T-helper 1 cell (primary cell): ENCODE data around the gene EFNA3.
A peak's percentile ranks its signal among the peaks of the same experiment; 100 is the strongest.

Source experiments
- DNase-seq, 5 donors: peaks; one replicate each; pipeline ENCODE4 v3.0.0-alpha.2; 2012 to 2020

EFNA3 gene

DNA sequence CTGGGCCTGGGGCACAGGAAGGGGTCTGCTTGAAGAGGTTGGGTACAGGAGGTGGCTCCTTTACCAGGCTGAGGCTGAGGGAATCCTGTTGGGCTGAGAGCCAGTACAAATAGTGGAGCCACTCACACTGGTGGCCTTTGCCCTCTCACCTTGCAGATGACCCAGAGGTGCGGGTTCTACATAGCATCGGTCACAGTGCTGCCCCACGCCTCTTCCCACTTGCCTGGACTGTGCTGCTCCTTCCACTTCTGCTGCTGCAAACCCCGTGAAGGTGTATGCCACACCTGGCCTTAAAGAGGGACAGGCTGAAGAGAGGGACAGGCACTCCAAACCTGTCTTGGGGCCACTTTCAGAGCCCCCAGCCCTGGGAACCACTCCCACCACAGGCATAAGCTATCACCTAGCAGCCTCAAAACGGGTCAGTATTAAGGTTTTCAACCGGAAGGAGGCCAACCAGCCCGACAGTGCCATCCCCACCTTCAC, 55.2 kb downstream of the EFNA3 start:
- no peak for DNase-seq

DNA sequence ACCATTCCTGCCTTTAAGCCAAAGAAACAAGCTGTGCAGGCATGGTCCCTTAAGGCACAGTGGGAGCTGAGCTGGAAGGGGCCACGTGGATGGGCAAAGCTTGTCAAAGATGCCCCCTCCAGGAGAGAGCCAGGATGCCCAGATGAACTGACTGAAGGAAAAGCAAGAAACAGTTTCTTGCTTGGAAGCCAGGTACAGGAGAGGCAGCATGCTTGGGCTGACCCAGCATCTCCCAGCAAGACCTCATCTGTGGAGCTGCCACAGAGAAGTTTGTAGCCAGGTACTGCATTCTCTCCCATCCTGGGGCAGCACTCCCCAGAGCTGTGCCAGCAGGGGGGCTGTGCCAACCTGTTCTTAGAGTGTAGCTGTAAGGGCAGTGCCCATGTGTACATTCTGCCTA, 55.7 kb downstream of the EFNA3 start:
- DNase-seq = no peak

DNA sequence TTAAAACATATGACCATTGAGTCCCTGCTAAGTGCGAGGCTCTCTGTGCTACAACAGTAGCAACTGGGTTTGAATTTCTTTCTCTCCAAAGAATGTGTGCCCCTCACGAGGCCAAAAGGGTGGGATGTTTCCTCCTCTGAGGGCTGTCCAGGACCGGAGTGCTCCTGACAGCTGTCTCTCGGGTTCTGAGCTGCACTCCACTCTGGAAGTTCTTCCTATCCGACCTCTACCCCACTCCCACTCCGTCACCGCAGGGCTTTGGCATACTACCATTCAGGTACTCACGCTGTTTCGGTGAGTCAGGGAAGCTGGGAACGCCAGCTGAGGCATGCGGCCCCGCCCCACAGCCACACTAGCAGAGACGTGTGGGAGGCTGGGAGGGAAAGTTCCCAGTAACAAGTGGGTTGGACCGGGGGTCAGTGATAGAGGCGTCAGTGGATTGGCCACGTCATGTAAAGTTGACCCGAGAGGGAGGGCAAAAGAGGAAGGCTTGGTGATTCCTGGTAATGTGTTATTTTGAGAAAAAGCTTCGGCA, 56.3 kb downstream of the EFNA3 start:
- DNase-seq = peak in 2 of 5 donors; percentile 26 to 34

- peak; percentile 87 to 94 (median 92) for DNase-seq
Observed at GRCh38 chr1:155135415-155136028, 56.9 kb downstream of the EFNA3 start, which contains the start of gene SLC50A1. Gene SLC50A1 (plus strand): TSS chr1:155135852. CDS start chr1:155135912, 60 bp downstream.

DNA sequence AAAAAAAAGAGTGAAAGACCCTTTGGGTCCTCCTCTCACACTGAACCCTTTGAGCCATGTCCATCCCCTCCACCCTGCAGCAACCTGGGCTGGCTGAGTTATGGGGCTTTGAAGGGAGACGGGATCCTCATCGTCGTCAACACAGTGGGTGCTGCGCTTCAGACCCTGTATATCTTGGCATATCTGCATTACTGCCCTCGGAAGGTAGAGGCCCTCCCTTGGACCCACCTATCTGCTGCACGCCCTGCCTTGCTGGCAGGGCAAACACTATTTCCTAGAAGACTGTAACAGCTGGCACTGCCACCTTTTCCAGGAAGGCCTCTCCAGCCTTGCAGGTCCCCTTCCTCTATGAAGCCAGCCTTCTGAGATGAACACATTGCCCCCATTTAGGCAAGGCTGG, 58.1 kb downstream of the EFNA3 start:
- DNase-seq = peak in 1 of 5 donors; percentile 82
